Lung (tissue), 12 donors: Measurements from ENCODE around the gene ATPAF1. TPM values are rescaled to one million over a fixed set of nuclear protein-coding genes. Genes with fewer than 3 reads are reported as not detected.
"Not testable (repeated sequence)": the region's sequence is repeated elsewhere in the genome, so short reads cannot be mapped to it uniquely, and the experiment has no call there.

ENCODE experiments used
- ATAC-seq: fragments of 200-7000 bp; cut with Tn5 transposase; one replicate; pipeline ENCODE4 v1.9.1; 2020; ENCODE audit warnings: moderate number of reproducible peaks; ENCODE audit not compliant: insufficient read depth, low FRiP score
- DNase-seq, 3 donors: peaks; one replicate each; pipeline ENCODE4 v3.0.0-alpha.2; 2013 to 2017
- H3K27ac ChIP-seq, 2 donors: one replicate each; pipeline ENCODE4 v1.5.1; 2013; ENCODE audit warnings: mild to moderate bottlenecking in 2 of 2, moderate library complexity in 2 of 2, control low read depth in 1 of 2, inconsistent platforms in 1 of 2, low read depth in 1 of 2, low read length in 1 of 2
- H3K27me3 ChIP-seq, 3 donors: one replicate each; pipeline ENCODE4 v1.5.1; 2013; ENCODE audit warnings: low read length in 2 of 3; ENCODE audit not compliant: control insufficient read depth in 3 of 3, insufficient read depth in 3 of 3
- H3K36me3 ChIP-seq, 4 donors: one replicate each; pipeline ENCODE4 v1.5.1; 2013; ENCODE audit warnings: low read length in 4 of 4, mild to moderate bottlenecking in 1 of 4, moderate library complexity in 1 of 4; ENCODE audit not compliant: control insufficient read depth in 4 of 4, insufficient read depth in 4 of 4
- H3K4me1 ChIP-seq, 5 donors: one replicate each; pipeline ENCODE4 v1.5.1; 2013; ENCODE audit warnings: low read length in 5 of 5, mild to moderate bottlenecking in 2 of 5, moderate library complexity in 1 of 5; ENCODE audit not compliant: control insufficient read depth in 5 of 5, insufficient read depth in 5 of 5
- H3K4me3 ChIP-seq: one replicate; pipeline ENCODE4 v1.5.1; 2013; ENCODE audit warnings: mild to moderate bottlenecking, control low read depth, moderate library complexity
- H3K9ac ChIP-seq, 2 donors: one replicate each; pipeline ENCODE4 v1.5.1; 2013; ENCODE audit warnings: low read length in 2 of 2, control low read depth in 1 of 2; ENCODE audit not compliant: insufficient read depth in 1 of 2
- H3K9me3 ChIP-seq, 4 donors: one replicate each; pipeline ENCODE4 v1.5.1; 2013; ENCODE audit warnings: low read length in 3 of 4, mild to moderate bottlenecking in 1 of 4, moderate library complexity in 1 of 4; ENCODE audit not compliant: control insufficient read depth in 4 of 4, insufficient read depth in 3 of 4
- CTCF ChIP-seq: IDR thresholded peaks from 2 replicates; pipeline ENCODE4 v1.5.1; 2012; ENCODE audit warnings: mild to moderate bottlenecking; ENCODE audit errors: control extremely low read depth, extremely low read depth
- WGBS, 2 donors: extraction: QIAGEN DNeasy Blood & Tissue Kit; methylation state at CpG; one replicate each; pipeline ENCODE4 v1.1.7; 2013; 5-methylcytosine and 5-hydroxymethylcytosine counted together
- polyA plus RNA-seq, 2 donors: library from polyadenylated mRNA; stranded (reverse); fragments of 200-250 nt; gene quantifications; one replicate each; pipeline ENCODE4 v1.2.1, GENCODE V29; 2013
- total RNA-seq, 2 donors: library from RNA; depleted of rRNA in 1 of 2; stranded (reverse); fragments of >200 nt in 1 of 2; gene quantifications; one replicate each; pipeline ENCODE4 v1.2.1, GENCODE V29; 2014 to 2021
- donor health status: control.
- donor health status: control.
- donor health status: Bipolar disorder and iron deficiency.
- donor health status: healthy.
- donor health status: DM: yes; HTN: yes; CAD: no.

The ATPAF1 gene
- total and polyA plus RNA-seq, 4 donors = 23.1 to 42.3 (median 36.6) TPM

GRCh38 chr1:46660116-46660515 lies 8.0 kb downstream of the ATPAF1 start:
- not testable (repeated sequence) for H3K9me3 ChIP-seq, DNase-seq, ATAC-seq, H3K4me1 ChIP-seq, H3K4me3 ChIP-seq, H3K9ac ChIP-seq, H3K27me3 ChIP-seq, H3K27ac ChIP-seq
- peaks cover 7 to 36% (median 21%) of the 10 kb centered on the region in 4 donors for H3K36me3 ChIP-seq
- WGBS, 2 donors = 95 to 97% methylated on average over 5 of the region's 5 CpGs

GRCh38 chr1:46659307-46659870 lies 8.8 kb downstream of the ATPAF1 start:
- Histone ChIP-seq H3K27me3 (no peaks in the 10 kb centered on the region), H3K9me3 (no peaks in the 10 kb centered on the region), H3K27ac (no peak overlapping the region), H3K36me3 (peaks cover 8 to 37% (median 20%) of the 10 kb centered on the region in 4 donors), H3K4me3 (no peak overlapping the region), H3K9ac (no peak overlapping the region), H3K4me1 (peaks cover 0 to 2% (median 0%) of the 10 kb centered on the region in 5 donors)
- ATAC-seq (no peak), DNase-seq (no peak)
- WGBS, 2 donors = 87 to 88% methylated on average over 2 of the region's 2 CpGs
- no peak for TF ChIP-seq CTCF

GRCh38 chr1:46657775-46658174 lies 10.4 kb downstream of the ATPAF1 start:
- TF ChIP-seq CTCF = no peak
- Histone ChIP-seq H3K27ac (no peak overlapping the region), H3K4me1 (peaks cover 0 to 13% (median 0%) of the 10 kb centered on the region in 5 donors), H3K27me3 (no peaks in the 10 kb centered on the region), H3K4me3 (no peak overlapping the region), H3K9me3 (no peaks in the 10 kb centered on the region), H3K9ac (no peak overlapping the region), H3K36me3 (peaks cover 8 to 33% (median 15%) of the 10 kb centered on the region in 4 donors)
- no peak for ATAC-seq
- WGBS, 2 donors = 71 to 90% methylated on average over 1 of the region's 1 CpG
- DNase-seq = no peak

GRCh38 chr1:46656643-46657042 lies 11.5 kb downstream of the ATPAF1 start:
- ATAC-seq (no peak), DNase-seq (no peak)
- TF ChIP-seq CTCF = no peak
- Histone ChIP-seq H3K36me3 (peaks cover 9 to 41% (median 17%) of the 10 kb centered on the region in 4 donors), H3K4me1 (peaks cover 0 to 13% (median 0%) of the 10 kb centered on the region in 5 donors), H3K4me3 (no peak overlapping the region), H3K27me3 (no peaks in the 10 kb centered on the region), H3K9me3 (no peaks in the 10 kb centered on the region), H3K9ac (no peak overlapping the region), H3K27ac (no peak overlapping the region)
- WGBS, 2 donors = 86 to 93% methylated on average over 2 of the region's 2 CpGs
